Neuronal stem cell (in vitro differentiated cells): Measurements from ENCODE around the gene WFS1.

Source experiments
- DNase-seq: peaks from one replicate; pipeline ENCODE4 v3.0.0-alpha.2; 2013; ENCODE audit warnings: low spot score
- H2AFZ ChIP-seq: one replicate; pipeline ENCODE4 v1.6.1; 2013; ENCODE audit warnings: mild to moderate bottlenecking, low read length, inconsistent platforms
- H2AK5ac ChIP-seq: 2 replicates; pipeline ENCODE4 v1.6.1; 2013; ENCODE audit warnings: low read depth, mild to moderate bottlenecking, inconsistent platforms, low read length, moderate library complexity, mixed read lengths
- H2BK120ac ChIP-seq: 2 replicates; pipeline ENCODE4 v1.6.1; 2013; ENCODE audit warnings: low read depth, mild to moderate bottlenecking, inconsistent platforms, low read length, moderate library complexity, mixed read lengths
- H2BK12ac ChIP-seq: one replicate; pipeline ENCODE4 v1.6.1; 2013; ENCODE audit warnings: low read length, inconsistent platforms
- H2BK15ac ChIP-seq: 2 replicates; pipeline ENCODE4 v1.6.1; 2013; ENCODE audit warnings: mild to moderate bottlenecking, low read length, inconsistent platforms, mixed read lengths
- H2BK5ac ChIP-seq: one replicate; pipeline ENCODE4 v1.6.1; 2013; ENCODE audit warnings: inconsistent platforms, mild to moderate bottlenecking, low read length, moderate library complexity
- H3K14ac ChIP-seq: one replicate; pipeline ENCODE4 v1.6.1; 2013; ENCODE audit warnings: low read length, inconsistent platforms
- H3K18ac ChIP-seq: 2 replicates; pipeline ENCODE4 v1.6.1; 2013; ENCODE audit warnings: low read length, inconsistent platforms
- H3K23ac ChIP-seq: 2 replicates; pipeline ENCODE4 v1.6.1; 2013; ENCODE audit warnings: low read depth, mild to moderate bottlenecking, mixed read lengths, low read length, inconsistent platforms; ENCODE audit not compliant: poor library complexity
- H3K27ac ChIP-seq: replicated peaks from 3 replicates; pipeline ENCODE4 v1.5.1; 2013; ENCODE audit warnings: low read length, inconsistent platforms
- H3K27me3 ChIP-seq, 3 experiments: 2 replicates each; pipeline ENCODE4 v1.6.1; 2013; ENCODE audit warnings: low read length in 3 of 3, mild to moderate bottlenecking in 2 of 3, inconsistent platforms in 1 of 3, low read depth in 1 of 3, mixed read lengths in 1 of 3, moderate library complexity in 1 of 3; ENCODE audit not compliant: control insufficient read depth in 3 of 3, insufficient read depth in 3 of 3
- H3K36me3 ChIP-seq, 2 donors: replicated peaks in 1 of 2; 2 replicates each; pipeline ENCODE4 v1.6.1; 2013; ENCODE audit warnings: low read length in 2 of 2; ENCODE audit not compliant: control insufficient read depth in 2 of 2, insufficient read depth in 2 of 2
- H3K4ac ChIP-seq: 2 replicates; pipeline ENCODE4 v1.6.1; 2013; ENCODE audit warnings: inconsistent platforms, mild to moderate bottlenecking, low read length, moderate library complexity
- H3K4me1 ChIP-seq, 2 donors: 1 replicate in 1 of 2; 2 replicates in 1 of 2; pipeline ENCODE4 v1.6.1; 2013; ENCODE audit warnings: low read length in 2 of 2, low read depth in 1 of 2; ENCODE audit not compliant: control insufficient read depth in 2 of 2, insufficient read depth in 1 of 2
- H3K4me2 ChIP-seq: one replicate; pipeline ENCODE4 v1.6.1; 2013; ENCODE audit warnings: mild to moderate bottlenecking, low read length, inconsistent platforms; ENCODE audit not compliant: insufficient read depth, poor library complexity, severe bottlenecking
- H3K4me3 ChIP-seq, 2 donors: 2 replicates each; pipeline ENCODE4 v1.5.1; 2013; ENCODE audit warnings: low read length in 2 of 2, mild to moderate bottlenecking in 2 of 2, inconsistent platforms in 1 of 2, moderate library complexity in 1 of 2
- H3K79me1 ChIP-seq: one replicate; pipeline ENCODE4 v1.6.1; 2013; ENCODE audit warnings: low read depth, mild to moderate bottlenecking, inconsistent platforms, low read length, moderate library complexity
- H3K9ac ChIP-seq: one replicate; pipeline ENCODE4 v1.6.1; 2013; ENCODE audit warnings: mild to moderate bottlenecking, low read depth, low read length, inconsistent platforms; ENCODE audit not compliant: poor library complexity
- H3K9me3 ChIP-seq, 2 donors: replicated peaks in 1 of 2; 2 replicates each; pipeline versions ENCODE3 to v1.6.1; 2013; ENCODE audit warnings: low read length in 2 of 2, mild to moderate bottlenecking in 2 of 2, inconsistent platforms in 1 of 2, low read depth in 1 of 2, mixed read lengths in 1 of 2, moderate library complexity in 1 of 2; ENCODE audit not compliant: control insufficient read depth in 2 of 2, insufficient read depth in 1 of 2
- H4K8ac ChIP-seq: one replicate; pipeline ENCODE4 v1.6.1; 2013; ENCODE audit warnings: low read depth, mild to moderate bottlenecking, inconsistent platforms, low read length, moderate library complexity
- H4K91ac ChIP-seq: one replicate; pipeline ENCODE4 v1.6.1; 2013; ENCODE audit warnings: low read length, low read depth, mild to moderate bottlenecking, inconsistent platforms; ENCODE audit not compliant: poor library complexity
- WGBS, 2 donors: extraction: QIAGEN DNeasy Blood & Tissue Kit; methylation state at CpG; one replicate each; pipeline ENCODE4 v1.1.7; 2013; ENCODE audit warnings: missing lambda C conversion rate in 2 of 2, mixed read lengths in 1 of 2; ENCODE audit not compliant: insufficient read length in 2 of 2, insufficient replicate concordance in 1 of 2; ENCODE audit errors: extremely low coverage in 2 of 2; 5-methylcytosine and 5-hydroxymethylcytosine counted together

Gene WFS1

DNA sequence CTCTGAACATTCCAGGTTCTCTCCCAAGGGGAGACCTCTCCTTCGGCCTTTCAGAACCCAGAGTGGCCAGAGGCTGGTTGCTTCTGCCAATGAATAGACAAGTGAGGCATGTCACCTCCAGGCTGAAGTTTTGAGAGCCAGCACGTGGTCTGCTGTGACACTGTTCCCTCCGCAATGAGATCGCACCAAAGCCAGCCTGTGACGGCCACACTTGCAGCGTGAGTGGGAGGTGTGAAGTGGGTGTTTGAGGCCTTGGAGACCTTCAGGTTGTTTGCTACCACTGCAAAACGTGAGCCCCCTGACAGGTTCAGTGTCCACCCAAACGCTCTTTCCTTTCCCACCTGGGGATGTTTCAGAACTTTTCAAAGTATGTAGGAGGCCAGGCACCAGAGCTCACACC, 81.0 kb downstream of the WFS1 start:
- Histone ChIP-seq H3K9me3 (peaks cover 0 to under 1% of the 10 kb centered on the region in 2 donors), H3K18ac (no peak overlapping the region), H3K4me3 (no peak overlapping the region), H3K79me1 (no peaks in the 10 kb centered on the region), H3K9ac (no peak overlapping the region), H3K27me3 (peaks cover 0 to 36% (median 0%) of the 10 kb centered on the region in 3 experiments), H2BK15ac (no peak overlapping the region), H3K27ac (no peak overlapping the region), H2BK12ac (no peak overlapping the region), H2AFZ (no peak overlapping the region), H2AK5ac (no peak overlapping the region), H2BK5ac (no peak overlapping the region), H4K8ac (no peak overlapping the region), H3K4me2 (no peak overlapping the region), H3K4ac (no peak overlapping the region), H3K36me3 (no peaks in the 10 kb centered on the region), H2BK120ac (no peak overlapping the region), H4K91ac (no peak overlapping the region), H3K23ac (no peak overlapping the region), H3K14ac (no peak overlapping the region), H3K4me1 (no peaks in the 10 kb centered on the region)
- WGBS, 2 donors: no CpG with 5 or more reads among the region's 8 CpGs
- DNase-seq: no peak

DNA sequence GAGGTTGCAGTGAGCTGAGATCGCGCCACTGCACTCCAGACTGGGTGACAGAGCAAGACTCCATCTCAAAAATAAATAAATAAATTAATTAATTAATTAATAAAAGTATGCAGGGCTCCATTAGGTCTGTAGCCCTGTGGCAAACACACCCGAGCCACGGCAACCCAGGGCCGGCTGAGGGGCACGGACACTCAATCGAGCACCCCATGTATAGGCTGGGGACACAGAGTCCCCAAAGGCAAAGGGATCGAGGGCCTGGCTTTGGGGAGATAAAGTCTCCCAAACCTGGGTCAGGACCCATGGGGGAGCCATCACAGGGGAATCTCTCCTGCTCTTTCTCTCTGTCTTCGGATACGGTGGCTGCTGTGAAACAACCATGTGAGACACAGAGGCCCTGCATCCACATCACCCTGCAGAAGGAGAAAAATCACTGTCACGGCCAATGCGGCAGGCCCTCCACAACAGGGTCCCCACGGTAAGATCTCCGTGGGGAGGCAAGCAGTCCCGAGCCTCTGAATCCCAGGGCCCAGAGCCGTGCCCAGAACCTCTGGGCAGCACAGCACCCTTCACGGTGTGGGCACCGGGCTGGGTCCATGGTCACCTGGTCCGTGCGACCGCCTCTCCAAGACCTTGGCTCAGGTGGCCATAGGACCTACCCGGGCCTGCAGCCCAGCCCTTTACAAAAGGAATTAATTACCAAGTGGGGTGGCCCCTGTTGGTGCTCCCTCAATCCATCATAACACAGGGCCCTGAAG, 81.8 kb downstream of the WFS1 start:
- Histone ChIP-seq H3K4me1 (no peaks in the 10 kb centered on the region), H2AFZ (no peak overlapping the region), H3K4me2 (no peak overlapping the region), H3K27me3 (peaks cover 0 to 32% (median 0%) of the 10 kb centered on the region in 3 experiments), H4K91ac (no peak overlapping the region), H3K23ac (no peak overlapping the region), H3K9ac (no peak overlapping the region), H2BK5ac (no peak overlapping the region), H2AK5ac (peak overlapping the region; percentile 46), H3K18ac (no peak overlapping the region), H3K4ac (no peak overlapping the region), H3K4me3 (no peak overlapping the region), H3K14ac (no peak overlapping the region), H2BK120ac (no peak overlapping the region), H3K9me3 (no peaks in the 10 kb centered on the region), H4K8ac (no peak overlapping the region), H2BK15ac (no peak overlapping the region), H3K36me3 (no peaks in the 10 kb centered on the region), H2BK12ac (no peak overlapping the region), H3K27ac (no peak overlapping the region), H3K79me1 (no peaks in the 10 kb centered on the region)
- no peak for DNase-seq
- WGBS, 2 donors: no CpG with 5 or more reads among the region's 22 CpGs

DNA sequence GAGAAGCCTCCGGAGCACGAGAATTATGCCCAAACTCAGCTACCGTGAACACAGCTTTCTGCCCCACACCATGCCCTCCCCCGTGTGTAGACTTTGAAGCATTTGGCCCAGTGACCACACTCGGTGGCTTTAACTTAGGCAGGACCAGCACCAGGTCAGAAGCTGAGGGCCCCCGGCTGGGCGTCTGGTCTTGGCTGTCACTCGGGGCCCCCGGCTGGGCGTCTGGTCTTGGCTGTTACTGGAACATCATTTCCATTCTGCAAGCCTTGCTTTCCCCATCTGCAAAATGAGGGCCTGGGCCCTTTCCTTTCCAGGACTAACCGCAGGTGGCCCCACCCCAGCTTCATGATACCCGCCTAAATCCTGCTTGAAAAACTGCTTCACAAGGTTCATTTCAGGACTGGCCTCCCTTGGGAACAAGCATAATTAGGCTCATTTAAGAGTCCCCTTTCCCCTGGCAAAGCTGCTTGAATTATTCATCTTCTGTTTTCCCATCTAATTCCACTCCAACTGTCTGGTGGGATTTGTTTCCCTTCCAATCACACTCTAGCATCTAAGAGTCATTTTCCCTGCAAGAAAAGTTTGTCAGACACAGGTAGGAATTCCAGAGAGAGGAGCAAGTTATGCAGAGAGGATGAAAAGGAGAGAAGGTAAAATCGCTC, 82.5 kb downstream of the WFS1 start:
- H3K27me3 ChIP-seq: peaks cover 0 to 26% (median 0%) of the 10 kb centered on the region in 3 experiments
- WGBS, 2 donors: no CpG with 5 or more reads among the region's 13 CpGs
- no peak overlapping the region for H4K91ac ChIP-seq
- no peaks in the 10 kb centered on the region for H3K4me1 ChIP-seq
- no peak for DNase-seq
- H3K36me3 ChIP-seq: no peaks in the 10 kb centered on the region
- H3K4ac ChIP-seq: no peak overlapping the region
- no peak overlapping the region for H3K9ac ChIP-seq
- H3K14ac ChIP-seq: no peak overlapping the region
- H2BK120ac ChIP-seq: no peak overlapping the region
- no peak overlapping the region for H2AK5ac ChIP-seq
- no peak overlapping the region for H3K18ac ChIP-seq
- H2AFZ ChIP-seq: no peak overlapping the region
- H3K27ac ChIP-seq: no peak overlapping the region
- no peaks in the 10 kb centered on the region for H3K9me3 ChIP-seq
- no peaks in the 10 kb centered on the region for H3K79me1 ChIP-seq
- no peak overlapping the region for H2BK15ac ChIP-seq
- H2BK12ac ChIP-seq: no peak overlapping the region
- H4K8ac ChIP-seq: no peak overlapping the region
- no peak overlapping the region for H3K23ac ChIP-seq
- no peak overlapping the region for H2BK5ac ChIP-seq
- H3K4me2 ChIP-seq: no peak overlapping the region
- no peak overlapping the region for H3K4me3 ChIP-seq
